Natural killer cell (primary cell): ENCODE results near the gene TEX2. TPM values are rescaled to one million over a fixed set of nuclear protein-coding genes. Genes with fewer than 3 reads are reported as not detected.
A peak's percentile ranks its signal among the peaks of the same experiment; 100 is the strongest.

Experiments
- ATAC-seq, 3 donors: fragments of 150-1000 bp in 2 of 3; fragments of 200-7000 bp in 1 of 3; cut with Tn5 transposase; 1 replicate in 1 of 3; 2 replicates in 2 of 3; pipeline ENCODE4 v1.10.0; 2021; ENCODE audit warnings: mild to moderate bottlenecking in 2 of 3, moderate library complexity in 2 of 3
- DNase-seq, 2 donors: peaks; one replicate each; pipeline versions ENCODE4 v3.0.0 to v3.0.0-alpha.2; 2013 to 2021; ENCODE audit warnings: mixed read lengths in 1 of 2
- H3K27ac ChIP-seq: one replicate; pipeline ENCODE4 v1.5.1; 2013; ENCODE audit warnings: mild to moderate bottlenecking, low read length
- H3K27me3 ChIP-seq: one replicate; pipeline ENCODE4 v1.6.1; 2013; ENCODE audit warnings: low read length; ENCODE audit not compliant: control insufficient read depth, insufficient read depth
- H3K36me3 ChIP-seq: one replicate; pipeline ENCODE4 v1.6.1; 2013; ENCODE audit warnings: low read length; ENCODE audit not compliant: control insufficient read depth, insufficient read depth
- H3K4me1 ChIP-seq: one replicate; pipeline ENCODE4 v1.6.1; 2013; ENCODE audit warnings: low read length; ENCODE audit not compliant: control insufficient read depth, insufficient read depth
- H3K4me3 ChIP-seq: one replicate; pipeline ENCODE4 v1.5.1; 2013; ENCODE audit warnings: low read length
- H3K9me3 ChIP-seq: one replicate; pipeline ENCODE4 v1.6.1; 2013; ENCODE audit warnings: low read length; ENCODE audit not compliant: control insufficient read depth, insufficient read depth
- H3K27ac Mint-ChIP-seq, 2 donors: one replicate each; pipeline ENCODE4 v1.8.0; 2022; ENCODE audit warnings: mild to moderate bottlenecking in 2 of 2, mixed read lengths in 2 of 2, moderate library complexity in 1 of 2
- H3K27me3 Mint-ChIP-seq, 2 donors: one replicate each; pipeline ENCODE4 v1.8.0; 2022; ENCODE audit warnings: low read depth in 2 of 2, mixed read lengths in 2 of 2
- H3K36me3 Mint-ChIP-seq: one replicate; pipeline ENCODE4 v1.8.0; 2022; ENCODE audit warnings: mixed read lengths
- H3K4me1 Mint-ChIP-seq, 2 donors: one replicate each; pipeline ENCODE4 v1.8.0; 2022; ENCODE audit warnings: mixed read lengths in 2 of 2
- H3K4me3 Mint-ChIP-seq: one replicate; pipeline ENCODE4 v1.8.0; 2022; ENCODE audit warnings: mild to moderate bottlenecking, moderate library complexity, mixed read lengths
- H3K9me3 Mint-ChIP-seq, 2 donors: one replicate each; pipeline ENCODE4 v1.8.0; 2022; ENCODE audit warnings: mixed read lengths in 2 of 2
- WGBS: methylation state at CpG from one replicate; pipeline ENCODE4 v1.1.7; 2013; ENCODE audit warnings: missing lambda C conversion rate; ENCODE audit not compliant: insufficient coverage; 5-methylcytosine and 5-hydroxymethylcytosine counted together
- intact Hi-C: fragments of 100-400 bp; cut with micrococcal nuclease; formaldehyde crosslinking; loops from one replicate; pipeline ENCODE4 v1.14.2; 2022
- total RNA-seq, 4 donors: library from RNA; stranded (reverse); fragments of 120-200 nt in 1 of 4; gene quantifications; one replicate each; pipeline versions ENCODE4 v1.2.3 to v1.2.4, GENCODE V29; 2013 to 2022
- TF ChIP-seq, protein P1 (sequence below): fragments of 200-600 bp; IDR thresholded peaks from one replicate; pipeline ENCODE4 v1.8.0; 2022; ENCODE audit warnings: antibody characterized with exemption

The TEX2 gene
- total RNA-seq, 3 donors from 2014 or later (not counting 1 experiment from before 2014, with no cell fraction given) = 8.3 to 16.3 (median 11.3) TPM

DNA sequence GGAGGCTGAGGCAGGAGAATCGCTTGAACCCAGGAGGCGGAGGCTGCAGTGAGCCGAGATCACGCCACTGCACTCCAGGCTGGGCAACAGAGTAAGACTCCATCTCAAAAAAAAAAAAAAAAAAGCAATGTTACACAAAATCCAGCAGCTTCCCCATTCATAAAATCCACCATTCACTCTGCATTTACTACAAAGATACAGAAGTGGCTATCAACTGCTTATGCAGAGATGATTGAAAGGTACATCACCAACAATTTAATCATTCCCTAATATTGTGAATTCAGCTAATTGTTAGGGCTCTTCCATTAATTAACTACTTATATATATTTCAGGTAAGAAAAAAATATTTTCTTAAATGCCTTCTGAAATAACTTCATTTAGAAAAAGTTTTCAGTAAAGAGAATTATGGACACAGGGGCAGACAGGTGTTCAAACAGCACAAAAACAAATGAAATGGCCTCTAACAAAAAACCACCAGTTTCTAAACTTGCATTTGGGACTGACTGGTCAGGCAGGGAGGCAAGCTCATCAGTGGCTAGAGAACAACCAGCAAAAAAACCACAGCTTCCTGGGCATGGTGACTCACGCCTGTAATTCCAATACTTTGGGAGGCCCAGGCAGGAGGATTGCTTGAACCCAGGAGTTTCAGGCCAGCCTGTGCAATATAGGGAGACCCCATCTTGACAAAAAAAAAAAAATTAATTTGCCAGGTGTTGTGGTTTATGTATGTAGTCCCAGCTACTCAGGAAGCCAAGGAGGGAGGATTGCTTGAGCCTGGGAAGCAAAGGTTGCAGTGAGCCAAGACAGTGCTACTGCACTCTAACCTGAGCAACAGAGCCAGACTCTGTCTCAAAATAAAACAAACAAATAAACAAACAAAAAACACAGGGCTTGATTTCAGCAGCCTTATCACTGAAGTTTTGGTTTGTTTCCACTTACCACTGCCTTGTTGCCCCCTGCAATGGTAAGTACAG is 159.4 kb downstream of the TEX2 start:
- no peaks in the 10 kb centered on the region for H3K9me3 ChIP-seq
- intact Hi-C loops = no loop called here
- no peaks in the 10 kb centered on the region for H3K27me3 Mint-ChIP-seq
- H3K4me1 Mint-ChIP-seq = peaks cover 31 to 50% of the 10 kb centered on the region in 2 donors
- H3K4me3 ChIP-seq = no peak overlapping the region
- H3K4me3 Mint-ChIP-seq = no peak overlapping the region
- H3K36me3 ChIP-seq = no peaks in the 10 kb centered on the region
- TF ChIP-seq, protein P1, sequence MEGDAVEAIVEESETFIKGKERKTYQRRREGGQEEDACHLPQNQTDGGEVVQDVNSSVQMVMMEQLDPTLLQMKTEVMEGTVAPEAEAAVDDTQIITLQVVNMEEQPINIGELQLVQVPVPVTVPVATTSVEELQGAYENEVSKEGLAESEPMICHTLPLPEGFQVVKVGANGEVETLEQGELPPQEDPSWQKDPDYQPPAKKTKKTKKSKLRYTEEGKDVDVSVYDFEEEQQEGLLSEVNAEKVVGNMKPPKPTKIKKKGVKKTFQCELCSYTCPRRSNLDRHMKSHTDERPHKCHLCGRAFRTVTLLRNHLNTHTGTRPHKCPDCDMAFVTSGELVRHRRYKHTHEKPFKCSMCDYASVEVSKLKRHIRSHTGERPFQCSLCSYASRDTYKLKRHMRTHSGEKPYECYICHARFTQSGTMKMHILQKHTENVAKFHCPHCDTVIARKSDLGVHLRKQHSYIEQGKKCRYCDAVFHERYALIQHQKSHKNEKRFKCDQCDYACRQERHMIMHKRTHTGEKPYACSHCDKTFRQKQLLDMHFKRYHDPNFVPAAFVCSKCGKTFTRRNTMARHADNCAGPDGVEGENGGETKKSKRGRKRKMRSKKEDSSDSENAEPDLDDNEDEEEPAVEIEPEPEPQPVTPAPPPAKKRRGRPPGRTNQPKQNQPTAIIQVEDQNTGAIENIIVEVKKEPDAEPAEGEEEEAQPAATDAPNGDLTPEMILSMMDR = no peak
- H3K27me3 ChIP-seq = no peaks in the 10 kb centered on the region
- 78% methylated on average over 5 of the region's 5 CpGs for WGBS
- DNase-seq (no peak), ATAC-seq (no peak)
- no peaks in the 10 kb centered on the region for H3K9me3 Mint-ChIP-seq
- H3K27ac ChIP-seq = no peak overlapping the region
- peaks cover 13% of the 10 kb centered on the region for H3K4me1 ChIP-seq
- H3K27ac Mint-ChIP-seq = peak overlapping the region in 1 of 2 donors; percentile 35
- H3K36me3 Mint-ChIP-seq = no peaks in the 10 kb centered on the region

DNA sequence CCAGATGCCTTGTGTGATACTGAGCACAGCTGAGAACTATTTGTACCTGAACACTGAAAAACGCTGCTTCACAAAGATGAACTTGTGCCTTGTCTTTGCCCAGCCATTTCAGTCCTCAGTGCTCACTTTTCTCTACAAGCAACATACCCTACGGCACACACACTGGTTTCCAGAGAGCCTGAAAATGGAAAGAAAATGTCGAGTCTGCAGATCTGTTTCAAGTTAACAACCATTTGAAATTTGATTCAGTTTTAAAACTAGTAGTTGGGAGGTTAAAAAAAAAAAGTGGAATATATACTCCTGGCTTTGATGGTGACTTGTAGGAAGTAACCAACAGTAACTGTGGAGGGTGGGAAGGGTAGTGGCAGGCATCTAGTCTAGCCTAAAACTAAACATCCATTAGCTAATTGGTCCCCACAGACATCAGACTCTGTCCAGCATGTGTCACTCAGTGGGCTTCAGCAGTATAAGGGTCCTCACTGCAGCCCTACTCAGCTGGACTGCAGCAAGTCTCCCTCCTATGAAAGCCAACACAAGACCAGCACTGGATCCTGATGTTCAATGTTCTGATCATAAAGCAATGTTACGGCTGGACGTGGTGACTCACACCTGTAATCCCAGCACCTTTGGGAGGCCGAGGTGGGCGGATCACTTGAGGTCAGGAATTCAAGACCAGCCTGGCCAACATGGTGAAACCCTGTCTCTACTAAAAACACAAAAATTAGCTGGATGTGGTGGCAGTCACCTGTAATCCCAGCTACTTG is 160.3 kb downstream of the TEX2 start:
- Mint-ChIP-seq H3K27me3 (no peaks in the 10 kb centered on the region), H3K9me3 (no peaks in the 10 kb centered on the region), H3K4me1 (peaks cover 24 to 43% of the 10 kb centered on the region in 2 donors), H3K27ac (no peak overlapping the region), H3K36me3 (no peaks in the 10 kb centered on the region), H3K4me3 (no peak overlapping the region)
- no peaks in the 10 kb centered on the region for H3K9me3 ChIP-seq
- whole genome bisulfite sequencing = 94% methylated on average over 6 of the region's 7 CpGs
- intact Hi-C loops = no loop called here
- H3K27ac ChIP-seq = no peak overlapping the region
- peaks cover 11% of the 10 kb centered on the region for H3K4me1 ChIP-seq
- H3K4me3 ChIP-seq = no peak overlapping the region
- DNase-seq (no peak), ATAC-seq (no peak)
- H3K36me3 ChIP-seq = peaks cover 2% of the 10 kb centered on the region
- TF ChIP-seq, protein P1 = no peak
- no peaks in the 10 kb centered on the region for H3K27me3 ChIP-seq

DNA sequence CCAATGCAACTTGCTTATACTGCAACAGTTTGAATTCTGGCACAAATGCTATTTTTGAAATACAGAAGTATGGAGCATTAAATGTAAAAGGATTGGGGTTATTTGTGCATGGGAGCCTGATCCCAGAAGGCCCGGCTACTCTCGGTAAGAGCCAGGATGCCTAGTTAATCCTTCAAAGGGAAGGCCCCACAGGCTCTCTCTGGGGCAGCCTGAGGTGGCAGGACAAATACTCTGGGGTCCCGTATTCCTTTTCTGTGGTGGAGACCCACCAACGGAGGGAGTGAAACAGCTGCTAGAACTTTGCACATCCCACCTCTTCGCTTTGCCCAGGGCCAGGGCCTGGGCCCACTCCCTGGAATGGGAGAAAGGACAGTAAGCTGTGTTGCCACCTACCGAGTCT is 163.5 kb downstream of the TEX2 start:
- ATAC-seq (no peak), DNase-seq (no peak)
- Mint-ChIP-seq H3K9me3 (no peaks in the 10 kb centered on the region), H3K4me1 (peaks cover 17 to 37% of the 10 kb centered on the region in 2 donors), H3K27ac (no peak overlapping the region), H3K4me3 (no peak overlapping the region), H3K27me3 (no peaks in the 10 kb centered on the region), H3K36me3 (peaks cover 19% of the 10 kb centered on the region)
- TF ChIP-seq, protein P1 = no peak
- intact Hi-C loops = no loop called here
- H3K27me3 ChIP-seq = no peaks in the 10 kb centered on the region
- WGBS = 95% methylated on average over 6 of the region's 6 CpGs
- no peak overlapping the region for H3K27ac ChIP-seq
- H3K36me3 ChIP-seq = peaks cover 20% of the 10 kb centered on the region
- H3K4me1 ChIP-seq = peaks cover 11% of the 10 kb centered on the region
- H3K9me3 ChIP-seq = no peaks in the 10 kb centered on the region
- H3K4me3 ChIP-seq = no peak overlapping the region

Other genes with a start within 250 kb of the TEX2 start
- gene ICAM2, start 242.6 kb downstream of the TEX2 start, total RNA-seq = 10 to 100 TPM; 73.2 to 91.0 (median 78.0) TPM
- gene ERN1, start 133.1 kb downstream of the TEX2 start, total RNA-seq = 10 to 100 TPM; 52.9 to 90.5 (median 67.2) TPM
- 10 to 100 TPM; 57.1 to 79.8 (median 72.6) TPM for gene PECAM1, start 127.6 kb upstream of the TEX2 start, total RNA-seq
- 10 to 100 TPM in 1 of 3 donors, 1 to 10 TPM in 2; 2.2 to 12.0 (median 3.3) TPM for gene MILR1, start 185.9 kb upstream of the TEX2 start, total RNA-seq
- 10 to 100 TPM; 34.7 to 65.3 (median 41.2) TPM for gene POLG2, start 233.8 kb upstream of the TEX2 start, total RNA-seq
- gene DDX5, start 243.0 kb upstream of the TEX2 start, total RNA-seq = 1,000 to 10,000 TPM; 2,956 to 3,334 (median 3,276) TPM
- 100 to 1,000 TPM; 152 to 187 (median 186) TPM for gene CEP95, start 243.7 kb upstream of the TEX2 start, total RNA-seq